Osteocyte (in vitro differentiated cells): Measurements from ENCODE around the gene RABL2B. TPM values are rescaled to one million over a fixed set of nuclear protein-coding genes. Genes with fewer than 3 reads are reported as not detected.

Source experiments
- DNase-seq: peaks from one replicate; pipeline ENCODE4 v3.0.0; 2021; ENCODE audit warnings: mixed read lengths; ENCODE audit not compliant: unreplicated experiment; ENCODE audit errors: extremely low spot score
- H3K27ac Mint-ChIP-seq: one replicate; pipeline ENCODE4 v1.8.0; 2021; ENCODE audit warnings: mild to moderate bottlenecking, mixed read lengths; ENCODE audit not compliant: unreplicated experiment
- H3K27me3 Mint-ChIP-seq: one replicate; pipeline ENCODE4 v1.8.0; 2021; ENCODE audit warnings: mixed read lengths; ENCODE audit not compliant: unreplicated experiment
- H3K36me3 Mint-ChIP-seq: one replicate; pipeline ENCODE4 v1.8.0; 2021; ENCODE audit warnings: mixed read lengths; ENCODE audit not compliant: unreplicated experiment
- H3K4me1 Mint-ChIP-seq: one replicate; pipeline ENCODE4 v1.8.0; 2021; ENCODE audit warnings: mixed read lengths; ENCODE audit not compliant: unreplicated experiment
- H3K4me3 Mint-ChIP-seq: one replicate; pipeline ENCODE4 v1.8.0; 2021; ENCODE audit warnings: mild to moderate bottlenecking, moderate library complexity, mixed read lengths; ENCODE audit not compliant: unreplicated experiment
- H3K9me3 Mint-ChIP-seq: one replicate; pipeline ENCODE4 v1.8.0; 2021; ENCODE audit warnings: mixed read lengths; ENCODE audit not compliant: unreplicated experiment
- CTCF ChIP-seq: fragments of 200-600 bp; sonication (generic); IDR thresholded peaks from 2 replicates; pipeline ENCODE4 v1.5.0; 2021; ENCODE audit warnings: antibody characterized with exemption, mild to moderate bottlenecking, moderate library complexity
- total RNA-seq: library from RNA; stranded (reverse); gene quantifications from 2 replicates; pipeline ENCODE4 v1.2.1, GENCODE V29; 2021

RABL2B gene
- total RNA-seq, 1 donor from 2014 or later: 41.6 TPM

GRCh38 chr22:50739894-50740293 lies 43.5 kb downstream of the RABL2B start:
- H3K4me3 Mint-ChIP-seq: no peak overlapping the region
- H3K36me3 Mint-ChIP-seq: no peaks in the 10 kb centered on the region
- peaks cover 21% of the 10 kb centered on the region for H3K27me3 Mint-ChIP-seq
- no peak overlapping the region for H3K27ac Mint-ChIP-seq
- no peaks in the 10 kb centered on the region for H3K9me3 Mint-ChIP-seq
- no peaks in the 10 kb centered on the region for H3K4me1 Mint-ChIP-seq
- TF ChIP-seq CTCF: no peak
- no peak for DNase-seq

- no peak for TF ChIP-seq CTCF
- Mint-ChIP-seq H3K27ac (no peak overlapping the region), H3K27me3 (peaks cover 21% of the 10 kb centered on the region), H3K4me3 (no peak overlapping the region), H3K4me1 (no peaks in the 10 kb centered on the region), H3K9me3 (no peaks in the 10 kb centered on the region), H3K36me3 (no peaks in the 10 kb centered on the region)
- DNase-seq: peak; percentile 83
Observed at GRCh38 chr22:50739279-50739691, 44.2 kb downstream of the RABL2B start.

- Mint-ChIP-seq H3K27me3 (peaks cover 21% of the 10 kb centered on the region), H3K4me3 (no peak overlapping the region), H3K9me3 (no peaks in the 10 kb centered on the region), H3K27ac (no peak overlapping the region), H3K36me3 (no peaks in the 10 kb centered on the region), H3K4me1 (no peaks in the 10 kb centered on the region)
- peak; percentile 71 for DNase-seq
- no peak for TF ChIP-seq CTCF
Observed at GRCh38 chr22:50738649-50739227, 44.7 kb downstream of the RABL2B start.

GRCh38 chr22:50737728-50738648 lies 45.4 kb downstream of the RABL2B start, which contains the start of gene ACR:
Gene ACR (plus strand): TSS chr22:50738204. CDS start chr22:50738236, 32 bp downstream.
- Mint-ChIP-seq H3K4me1 (peaks cover 5% of the 10 kb centered on the region), H3K36me3 (no peaks in the 10 kb centered on the region), H3K4me3 (no peak within 1 kb of the TSS), H3K27me3 (peaks cover 23% of the 10 kb centered on the region), H3K27ac (no peak within 1 kb of the TSS), H3K9me3 (no peaks in the 10 kb centered on the region)
- peak; percentile 70 for DNase-seq
- no peak for TF ChIP-seq CTCF

GRCh38 chr22:50735739-50736030 lies 47.8 kb downstream of the RABL2B start:
- Mint-ChIP-seq H3K4me3 (no peak overlapping the region), H3K27ac (no peak overlapping the region), H3K4me1 (peaks cover 5% of the 10 kb centered on the region), H3K36me3 (no peaks in the 10 kb centered on the region), H3K27me3 (peaks cover 23% of the 10 kb centered on the region), H3K9me3 (no peaks in the 10 kb centered on the region)
- TF ChIP-seq CTCF: no peak
- no peak for DNase-seq
